Mammary epithelial cell (primary cell): ENCODE results near the gene IRX2.

Experiments used
- EZH2 ChIP-seq: IDR thresholded peaks from 2 replicates; pipeline ENCODE4 v1.6.1; 2012; ENCODE audit warnings: low read length, inconsistent platforms, borderline replicate concordance
- TF ChIP-seq, protein P1 (sequence below), 2 donors: IDR thresholded peaks in 1 of 2; conservative IDR thresholded peaks in 1 of 2; 2 replicates each; pipeline ENCODE4 v1.5.1; 2011 to 2012; ENCODE audit warnings: inconsistent platforms in 2 of 2, low read length in 2 of 2, mild to moderate bottlenecking in 2 of 2, control low read depth in 1 of 2, low read depth in 1 of 2; ENCODE audit not compliant: insufficient read depth in 1 of 2; ENCODE audit errors: extremely low read depth in 1 of 2

DNA sequence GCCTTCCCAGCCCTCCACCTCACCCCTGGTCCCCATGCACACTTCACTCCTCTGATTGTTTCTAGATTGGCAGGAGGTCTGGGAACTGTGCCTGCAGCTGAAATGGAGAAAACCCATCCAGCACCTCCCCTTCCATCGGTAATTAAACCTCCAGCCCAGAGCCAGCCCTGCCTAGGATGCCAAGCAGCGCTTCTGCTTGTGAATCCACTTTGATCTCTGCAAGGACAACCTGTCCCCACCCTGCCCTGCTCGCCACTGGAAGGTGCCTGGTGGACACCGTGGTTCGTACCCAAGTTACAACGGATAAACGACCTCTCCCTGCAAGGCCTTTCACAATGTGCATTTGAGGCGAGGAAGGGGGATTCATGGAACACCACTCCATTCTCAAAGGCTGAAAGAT lies 50.6 kb downstream of the IRX2 start:
- TF ChIP-seq, protein P1, sequence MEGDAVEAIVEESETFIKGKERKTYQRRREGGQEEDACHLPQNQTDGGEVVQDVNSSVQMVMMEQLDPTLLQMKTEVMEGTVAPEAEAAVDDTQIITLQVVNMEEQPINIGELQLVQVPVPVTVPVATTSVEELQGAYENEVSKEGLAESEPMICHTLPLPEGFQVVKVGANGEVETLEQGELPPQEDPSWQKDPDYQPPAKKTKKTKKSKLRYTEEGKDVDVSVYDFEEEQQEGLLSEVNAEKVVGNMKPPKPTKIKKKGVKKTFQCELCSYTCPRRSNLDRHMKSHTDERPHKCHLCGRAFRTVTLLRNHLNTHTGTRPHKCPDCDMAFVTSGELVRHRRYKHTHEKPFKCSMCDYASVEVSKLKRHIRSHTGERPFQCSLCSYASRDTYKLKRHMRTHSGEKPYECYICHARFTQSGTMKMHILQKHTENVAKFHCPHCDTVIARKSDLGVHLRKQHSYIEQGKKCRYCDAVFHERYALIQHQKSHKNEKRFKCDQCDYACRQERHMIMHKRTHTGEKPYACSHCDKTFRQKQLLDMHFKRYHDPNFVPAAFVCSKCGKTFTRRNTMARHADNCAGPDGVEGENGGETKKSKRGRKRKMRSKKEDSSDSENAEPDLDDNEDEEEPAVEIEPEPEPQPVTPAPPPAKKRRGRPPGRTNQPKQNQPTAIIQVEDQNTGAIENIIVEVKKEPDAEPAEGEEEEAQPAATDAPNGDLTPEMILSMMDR (conservative IDR thresholded peaks at IDR 0.05 in 1 of 2, IDR thresholded peaks at IDR 0.05 in 1 of 2; ENCODE audit: extremely low read depth in 1 of 2, insufficient read depth in 1 of 2, low read depth in 1 of 2, low read length in 2 of 2): no peak
- TF ChIP-seq EZH2: no peak
